Measurements from ENCODE around the gene TAGLN2. TPM values are rescaled to one million over a fixed set of nuclear protein-coding genes. Genes with fewer than 3 reads are reported as not detected.

Gene TAGLN2
- total RNA-seq, 1 donor from 2014 or later, result 558 TPM

DNA sequence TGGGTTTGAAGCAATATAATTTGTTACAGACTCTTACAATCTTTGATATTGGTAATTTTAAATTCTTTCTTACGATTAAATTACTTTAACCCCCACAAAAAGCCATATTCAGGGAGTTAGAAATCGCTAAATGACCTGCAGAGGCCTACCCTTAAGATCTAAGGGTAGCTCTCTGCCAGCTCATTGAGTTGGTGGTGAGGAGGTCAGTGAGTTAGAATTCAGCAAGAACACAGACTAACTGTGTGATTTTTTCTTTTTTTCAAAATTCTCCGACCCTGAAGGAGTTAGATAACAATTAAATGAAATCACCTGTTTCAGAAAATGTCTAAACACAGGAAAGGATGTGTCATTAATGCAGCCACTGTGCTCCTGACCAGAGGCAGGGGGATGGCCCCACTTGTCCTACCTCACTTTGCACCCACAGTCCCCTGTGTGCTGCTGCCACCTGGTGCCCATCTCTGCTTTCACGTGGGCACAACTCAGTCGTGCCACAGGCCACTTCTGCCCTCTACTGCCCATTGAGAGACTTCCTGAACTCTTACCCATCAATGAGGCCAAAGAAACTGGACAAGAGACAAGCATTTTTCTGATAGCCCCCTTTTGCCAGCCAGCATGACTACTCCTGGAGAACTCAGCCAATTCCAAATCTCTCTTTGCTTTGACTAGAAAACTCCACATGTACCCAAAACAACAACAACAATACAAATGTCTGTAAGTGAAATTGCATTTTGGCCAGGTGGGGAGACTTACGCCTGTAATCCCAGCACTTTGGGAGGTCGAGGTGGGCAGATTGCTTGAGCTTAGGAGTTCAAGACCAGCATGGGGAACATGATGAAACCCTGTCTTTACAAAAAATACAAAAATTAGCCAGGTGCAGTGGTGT, 33.8 kb downstream of the TAGLN2 start:
- H3K27me3 Mint-ChIP-seq (ENCODE audit: low read depth), result peaks cover 15% of the 10 kb centered on the region
- no peak overlapping the region for H3K27ac Mint-ChIP-seq
- no peaks in the 10 kb centered on the region for H3K36me3 Mint-ChIP-seq (ENCODE audit: low read depth)
- H3K4me3 Mint-ChIP-seq (ENCODE audit: low read depth), result no peak overlapping the region
- peak; percentile 47 for DNase-seq (ENCODE audit: low spot score)
- intact Hi-C loops (cut with micrococcal nuclease), result loop anchor here (1.0 to 5.0 kb wide), 4 partner anchors 39 to 111 kb away; partner anchors contain the start of gene DUSP23
- no peaks in the 10 kb centered on the region for H3K9me3 Mint-ChIP-seq
- H3K4me1 Mint-ChIP-seq (ENCODE audit: low read depth), result peaks cover 11% of the 10 kb centered on the region

DNA sequence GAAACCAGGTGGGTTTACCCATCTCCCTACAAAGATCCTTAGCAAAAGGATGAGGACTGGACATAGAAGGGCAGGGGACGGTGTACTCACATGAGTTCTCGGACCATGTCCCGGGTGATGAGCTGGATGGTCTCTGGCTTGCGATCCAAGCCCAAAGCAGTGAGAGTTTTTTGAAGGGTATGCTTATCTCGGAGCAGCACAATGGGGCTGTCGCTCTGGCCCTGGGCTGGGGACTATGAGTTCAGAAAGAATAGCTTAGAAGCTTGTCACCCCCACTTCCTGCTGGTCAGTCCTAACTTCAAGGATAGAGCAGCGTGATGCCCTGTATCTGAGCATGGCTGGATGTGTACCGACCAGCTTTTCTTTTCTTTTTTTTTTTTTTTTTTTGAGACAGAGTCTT, 34.9 kb downstream of the TAGLN2 start:
- Mint-ChIP-seq H3K4me3 (ENCODE audit: low read depth) (no peak overlapping the region), H3K36me3 (ENCODE audit: low read depth) (no peaks in the 10 kb centered on the region), H3K9me3 (no peaks in the 10 kb centered on the region), H3K4me1 (ENCODE audit: low read depth) (peaks cover 11% of the 10 kb centered on the region), H3K27ac (no peak overlapping the region), H3K27me3 (ENCODE audit: low read depth) (peaks cover 9% of the 10 kb centered on the region)
- DNase-seq (ENCODE audit: low spot score), result no peak
- intact Hi-C loops (cut with micrococcal nuclease), result loop anchor here (2.0 to 5.0 kb wide), 2 partner anchors 38 to 62 kb away; no protein-coding TSS in a partner anchor

DNA sequence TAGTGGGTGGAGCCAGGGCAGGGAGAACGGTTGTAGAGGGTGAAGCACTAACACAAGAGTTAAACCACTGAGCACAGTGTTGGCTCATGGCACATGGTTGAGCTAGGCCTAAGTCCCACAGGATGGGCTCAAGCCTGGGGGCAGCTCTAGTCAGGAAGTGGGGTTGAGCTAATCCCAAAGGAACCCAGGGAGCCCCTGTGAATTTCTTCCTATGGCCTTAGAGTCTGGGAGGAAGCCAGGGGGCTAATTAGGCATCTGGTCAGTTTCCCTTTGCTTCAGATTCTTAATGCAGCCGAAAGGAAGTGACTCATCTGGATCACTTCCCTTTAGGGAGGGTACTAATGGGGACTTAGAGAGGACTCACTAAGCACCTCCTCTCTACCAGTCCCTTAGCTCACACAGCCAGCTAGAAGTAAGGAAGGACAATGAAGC, 35.5 kb downstream of the TAGLN2 start:
- Mint-ChIP-seq H3K27ac (no peak overlapping the region), H3K9me3 (no peaks in the 10 kb centered on the region), H3K27me3 (ENCODE audit: low read depth) (peaks cover 6% of the 10 kb centered on the region), H3K36me3 (ENCODE audit: low read depth) (no peaks in the 10 kb centered on the region), H3K4me3 (ENCODE audit: low read depth) (no peak overlapping the region), H3K4me1 (ENCODE audit: low read depth) (peaks cover 11% of the 10 kb centered on the region)
- no peak for DNase-seq (ENCODE audit: low spot score)
- intact Hi-C loops (cut with micrococcal nuclease), result loop anchor here (2.0 to 5.0 kb wide), 2 partner anchors 38 to 61 kb away; no protein-coding TSS in a partner anchor

DNA sequence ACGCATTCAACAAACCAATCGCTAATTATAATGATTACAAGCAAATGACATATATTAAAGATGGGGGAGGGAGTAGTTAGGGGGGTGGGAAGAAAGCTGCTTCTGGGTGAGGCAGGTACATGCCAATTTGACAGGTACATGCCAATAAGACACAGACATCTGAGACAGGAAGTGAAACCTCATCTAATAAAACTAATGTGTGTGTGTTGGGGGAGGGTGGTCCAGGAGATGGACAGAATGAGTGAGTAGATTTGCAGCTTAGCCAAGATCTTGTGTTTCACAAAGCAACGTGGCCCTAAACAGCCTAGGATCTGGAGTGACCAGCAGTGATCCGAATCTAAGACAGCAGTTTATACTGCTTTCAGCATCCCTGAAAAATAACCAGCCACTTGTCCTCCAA, 36.1 kb downstream of the TAGLN2 start:
- no peak for DNase-seq (ENCODE audit: low spot score)
- H3K9me3 Mint-ChIP-seq, result no peaks in the 10 kb centered on the region
- H3K4me1 Mint-ChIP-seq (ENCODE audit: low read depth), result peaks cover 11% of the 10 kb centered on the region
- H3K27me3 Mint-ChIP-seq (ENCODE audit: low read depth), result peaks cover 4% of the 10 kb centered on the region
- H3K36me3 Mint-ChIP-seq (ENCODE audit: low read depth), result no peaks in the 10 kb centered on the region
- intact Hi-C loops (cut with micrococcal nuclease), result no loop called here
- no peak overlapping the region for H3K27ac Mint-ChIP-seq
- H3K4me3 Mint-ChIP-seq (ENCODE audit: low read depth), result no peak overlapping the region

DNA sequence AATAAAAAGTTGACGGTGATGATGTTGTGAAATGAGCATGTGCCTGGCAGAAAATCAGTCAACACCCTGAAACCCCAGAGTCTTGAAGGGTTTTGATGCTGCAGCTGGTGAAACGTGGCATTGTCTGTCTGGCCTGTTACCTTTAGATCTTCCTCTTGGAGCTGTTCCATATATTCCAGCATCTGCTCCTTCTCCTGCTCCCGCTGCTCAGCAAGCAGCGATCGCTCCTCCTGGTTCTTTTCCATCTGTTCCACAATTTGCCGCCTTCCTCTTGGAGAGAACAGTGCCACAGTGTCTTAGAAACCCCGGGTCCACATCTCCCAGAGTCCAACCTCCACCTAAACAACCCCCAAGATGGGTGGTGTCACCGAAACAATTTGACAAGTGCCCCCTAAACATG, 41.0 kb downstream of the TAGLN2 start:
- H3K9me3 Mint-ChIP-seq, result no peaks in the 10 kb centered on the region
- no peak overlapping the region for H3K27ac Mint-ChIP-seq
- intact Hi-C loops (cut with micrococcal nuclease), result no loop called here
- H3K4me3 Mint-ChIP-seq (ENCODE audit: low read depth), result no peak overlapping the region
- DNase-seq (ENCODE audit: low spot score), result no peak
- H3K4me1 Mint-ChIP-seq (ENCODE audit: low read depth), result no peaks in the 10 kb centered on the region
- H3K36me3 Mint-ChIP-seq (ENCODE audit: low read depth), result no peaks in the 10 kb centered on the region
- H3K27me3 Mint-ChIP-seq (ENCODE audit: low read depth), result no peaks in the 10 kb centered on the region

DNA sequence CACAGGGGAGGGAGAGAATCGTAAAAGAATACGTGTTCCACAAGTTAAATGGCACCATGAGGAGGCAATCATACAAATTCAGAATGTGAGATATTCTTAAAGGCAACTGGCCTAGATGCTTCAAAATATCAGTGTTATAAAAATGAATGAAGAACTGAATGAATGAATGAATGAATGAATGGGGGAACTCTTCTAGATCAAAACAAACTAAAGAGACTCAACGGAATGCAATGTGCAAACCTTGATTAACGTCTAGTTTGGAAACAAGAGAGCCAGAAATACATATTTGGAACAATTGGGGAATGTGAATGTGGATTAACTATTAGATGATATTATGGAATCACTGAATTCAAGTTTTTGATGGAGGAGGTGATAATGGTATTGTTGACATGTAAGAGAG, 42.2 kb downstream of the TAGLN2 start:
- no peaks in the 10 kb centered on the region for H3K9me3 Mint-ChIP-seq
- H3K4me1 Mint-ChIP-seq (ENCODE audit: low read depth), result no peaks in the 10 kb centered on the region
- no peak overlapping the region for H3K27ac Mint-ChIP-seq
- no peak overlapping the region for H3K4me3 Mint-ChIP-seq (ENCODE audit: low read depth)
- no peaks in the 10 kb centered on the region for H3K36me3 Mint-ChIP-seq (ENCODE audit: low read depth)
- intact Hi-C loops (cut with micrococcal nuclease), result no loop called here
- DNase-seq (ENCODE audit: low spot score), result no peak
- no peaks in the 10 kb centered on the region for H3K27me3 Mint-ChIP-seq (ENCODE audit: low read depth)

DNA sequence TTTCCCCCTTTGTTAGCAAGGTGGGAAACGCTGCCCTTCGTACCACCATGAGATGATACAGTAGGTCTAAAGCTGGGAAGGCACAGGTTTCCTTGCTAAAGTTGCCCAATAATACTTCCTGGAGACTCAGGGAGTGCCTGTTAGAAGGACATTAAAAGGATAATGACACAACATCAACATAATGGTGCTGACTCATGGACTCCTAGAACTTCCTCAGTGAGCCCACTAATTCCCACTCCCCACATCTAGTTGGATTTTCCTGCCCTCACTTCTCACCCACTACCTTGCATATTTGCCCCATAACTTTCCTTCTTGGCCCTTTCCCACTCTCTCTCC, 42.8 kb downstream of the TAGLN2 start:
- Mint-ChIP-seq H3K27me3 (ENCODE audit: low read depth) (no peaks in the 10 kb centered on the region), H3K4me1 (ENCODE audit: low read depth) (no peaks in the 10 kb centered on the region), H3K27ac (no peak overlapping the region), H3K4me3 (ENCODE audit: low read depth) (no peak overlapping the region), H3K9me3 (no peaks in the 10 kb centered on the region), H3K36me3 (ENCODE audit: low read depth) (no peaks in the 10 kb centered on the region)
- intact Hi-C loops (cut with micrococcal nuclease), result no loop called here
- DNase-seq (ENCODE audit: low spot score), result no peak

DNA sequence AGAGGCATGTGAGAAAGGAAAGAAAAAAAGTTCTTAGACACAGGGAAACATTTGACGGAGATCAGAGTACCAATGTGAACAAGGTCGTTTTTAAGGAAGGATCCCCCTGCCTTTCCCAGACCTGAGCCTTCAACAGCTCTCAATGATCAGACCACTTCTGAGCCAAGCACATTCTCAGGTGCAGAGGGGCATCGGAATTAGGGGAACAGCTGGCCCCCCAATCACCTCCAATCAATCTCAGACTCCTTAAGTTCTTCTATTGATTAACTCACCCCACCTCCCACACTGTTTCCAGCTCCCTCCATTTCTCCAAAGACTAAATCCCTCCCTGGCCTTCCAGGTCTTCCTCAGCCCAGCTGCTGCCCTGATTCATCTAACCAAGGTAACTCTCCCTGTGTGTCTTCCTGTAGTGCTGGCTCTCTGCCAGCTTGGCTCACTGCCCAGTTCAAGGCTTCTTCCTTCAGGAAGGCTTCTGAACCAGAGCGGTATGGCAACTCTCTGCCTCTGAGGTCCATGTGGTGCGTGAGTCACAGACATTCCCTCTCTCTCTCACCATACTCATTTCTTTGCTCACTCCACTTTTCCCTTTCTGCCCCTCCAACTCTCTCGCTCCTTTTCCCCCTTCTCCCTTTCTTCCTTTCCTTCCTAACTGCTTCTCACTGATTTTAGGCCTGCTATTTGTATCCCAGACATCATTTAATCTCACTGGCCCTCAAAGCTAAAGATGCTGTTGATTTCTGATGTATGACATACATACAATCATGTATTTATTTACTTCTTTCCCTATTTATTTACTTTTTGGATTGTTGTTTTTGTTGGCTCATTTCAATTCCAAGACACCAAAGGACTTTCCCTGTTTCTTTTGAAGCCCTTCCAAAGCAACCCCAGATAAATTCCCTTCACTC, 43.4 kb downstream of the TAGLN2 start:
- no peak overlapping the region for H3K27ac Mint-ChIP-seq
- H3K4me3 Mint-ChIP-seq (ENCODE audit: low read depth), result no peak overlapping the region
- no peaks in the 10 kb centered on the region for H3K27me3 Mint-ChIP-seq (ENCODE audit: low read depth)
- no peaks in the 10 kb centered on the region for H3K4me1 Mint-ChIP-seq (ENCODE audit: low read depth)
- H3K9me3 Mint-ChIP-seq, result no peaks in the 10 kb centered on the region
- DNase-seq (ENCODE audit: low spot score), result no peak
- intact Hi-C loops (cut with micrococcal nuclease), result no loop called here
- no peaks in the 10 kb centered on the region for H3K36me3 Mint-ChIP-seq (ENCODE audit: low read depth)

DNA sequence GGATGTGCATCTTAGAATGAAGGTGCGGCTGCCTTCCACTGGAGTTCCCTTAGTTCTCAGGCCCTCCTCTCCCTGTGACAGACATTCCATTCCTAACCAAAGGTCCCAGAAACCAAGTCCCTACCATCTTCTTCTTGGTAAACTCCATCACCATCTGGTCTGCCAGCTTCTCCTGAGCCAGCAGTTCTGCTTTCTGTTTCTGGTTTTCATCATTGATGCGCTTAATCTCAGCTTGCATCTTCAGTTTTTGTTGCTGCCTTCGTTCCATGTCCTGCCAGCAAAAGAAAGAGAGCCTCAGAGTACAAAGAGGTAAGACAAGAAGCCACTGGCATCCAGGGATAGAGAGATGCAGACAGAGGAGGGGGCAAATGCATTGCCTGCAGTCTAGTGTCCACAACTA, 44.9 kb downstream of the TAGLN2 start:
- H3K4me3 Mint-ChIP-seq (ENCODE audit: low read depth), result no peak overlapping the region

DNA sequence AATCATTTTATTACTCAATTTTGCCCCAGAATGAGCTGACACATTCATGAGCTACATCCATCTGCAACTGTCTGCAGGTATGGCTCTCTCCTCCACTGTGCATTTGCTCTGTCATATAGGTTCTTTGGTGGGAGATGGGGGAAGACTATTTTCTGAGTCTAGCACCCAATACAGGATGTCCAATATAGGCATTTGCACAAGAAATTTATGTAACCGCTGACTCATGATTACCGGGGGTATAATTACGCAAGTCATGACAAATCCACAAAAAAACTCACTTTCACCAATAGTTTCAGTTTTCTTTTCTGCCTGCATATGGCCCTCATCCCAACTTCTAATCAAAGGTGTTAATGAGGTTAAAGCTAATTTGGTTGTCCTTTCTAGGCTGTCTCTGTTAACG, 45.3 kb downstream of the TAGLN2 start:
- no peak for DNase-seq (ENCODE audit: low spot score)
- H3K27me3 Mint-ChIP-seq (ENCODE audit: low read depth), result peaks cover 1% of the 10 kb centered on the region
- H3K27ac Mint-ChIP-seq, result no peak overlapping the region
- no peaks in the 10 kb centered on the region for H3K9me3 Mint-ChIP-seq
- intact Hi-C loops (cut with micrococcal nuclease), result no loop called here
- H3K4me1 Mint-ChIP-seq (ENCODE audit: low read depth), result no peaks in the 10 kb centered on the region
- H3K36me3 Mint-ChIP-seq (ENCODE audit: low read depth), result no peaks in the 10 kb centered on the region
- H3K4me3 Mint-ChIP-seq (ENCODE audit: low read depth), result no peak overlapping the region

More for the DNA sequence above, 44.9 kb downstream of the TAGLN2 start:
- intact Hi-C loops (cut with micrococcal nuclease), result no loop called here
- Mint-ChIP-seq H3K27me3 (ENCODE audit: low read depth) (peaks cover 1% of the 10 kb centered on the region), H3K27ac (no peak overlapping the region), H3K4me1 (ENCODE audit: low read depth) (no peaks in the 10 kb centered on the region), H3K36me3 (ENCODE audit: low read depth) (no peaks in the 10 kb centered on the region), H3K9me3 (no peaks in the 10 kb centered on the region)
- no peak for DNase-seq (ENCODE audit: low spot score)

DNA sequence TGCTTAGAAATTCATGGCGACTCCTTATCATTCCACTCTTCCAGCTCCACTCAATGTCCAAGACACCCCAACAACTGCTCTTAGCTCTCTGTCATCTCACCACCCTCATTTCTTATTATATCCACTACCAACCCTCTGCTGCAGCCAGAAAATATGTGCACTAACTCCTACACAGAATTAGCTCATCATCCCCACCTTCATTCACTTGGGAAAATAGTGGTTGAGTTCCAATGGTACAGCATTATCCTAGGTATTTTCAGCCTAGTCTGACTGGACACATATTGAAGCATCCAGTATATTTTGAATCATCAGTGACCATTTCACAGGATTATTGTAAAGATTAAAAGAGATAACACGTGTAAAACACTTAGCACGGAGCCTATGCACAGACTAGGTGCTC, 46.2 kb downstream of the TAGLN2 start:
- no peak overlapping the region for H3K27ac Mint-ChIP-seq
- no peaks in the 10 kb centered on the region for H3K36me3 Mint-ChIP-seq (ENCODE audit: low read depth)
- no peaks in the 10 kb centered on the region for H3K9me3 Mint-ChIP-seq
- no peaks in the 10 kb centered on the region for H3K4me1 Mint-ChIP-seq (ENCODE audit: low read depth)
- no peak overlapping the region for H3K4me3 Mint-ChIP-seq (ENCODE audit: low read depth)
- peaks cover 1% of the 10 kb centered on the region for H3K27me3 Mint-ChIP-seq (ENCODE audit: low read depth)
- intact Hi-C loops (cut with micrococcal nuclease), result no loop called here
- DNase-seq (ENCODE audit: low spot score), result no peak

DNA sequence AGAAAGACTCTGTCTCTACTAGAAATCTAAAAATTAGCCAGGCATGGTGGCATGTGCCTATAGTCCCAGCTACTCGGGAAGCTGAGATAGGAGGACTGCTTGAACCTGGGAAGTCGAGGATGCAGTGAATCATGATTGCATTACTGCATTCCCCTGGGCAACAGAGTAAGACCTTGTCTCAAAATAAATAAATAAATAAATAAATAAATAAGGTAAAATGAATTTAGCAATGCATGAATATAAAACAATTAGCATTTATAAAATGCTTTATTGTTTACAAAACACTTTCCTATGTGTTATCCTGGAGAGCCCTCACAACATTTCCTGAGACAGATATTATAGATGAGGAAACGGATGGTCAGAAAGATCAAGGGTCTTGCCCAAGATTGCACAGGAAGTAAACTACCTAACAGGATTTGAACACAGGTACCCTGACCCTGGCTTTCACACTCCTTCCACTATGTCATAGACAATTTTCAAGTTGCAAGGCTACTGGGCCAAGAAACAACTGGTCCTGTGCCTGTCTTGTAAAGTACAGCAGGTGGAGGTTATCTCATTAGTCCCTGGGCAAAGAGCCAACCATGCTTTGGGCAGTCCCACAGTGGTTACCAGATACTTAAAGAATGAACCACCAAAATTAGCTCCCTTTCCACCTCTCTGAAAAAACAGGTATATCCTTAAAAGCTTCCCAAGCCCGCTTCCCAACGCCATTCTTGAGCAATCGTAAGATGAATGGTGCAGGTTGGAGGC, 47.4 kb downstream of the TAGLN2 start:
- H3K27ac Mint-ChIP-seq, result no peak overlapping the region
- no peak overlapping the region for H3K4me3 Mint-ChIP-seq (ENCODE audit: low read depth)
- DNase-seq (ENCODE audit: low spot score), result no peak
- H3K9me3 Mint-ChIP-seq, result no peaks in the 10 kb centered on the region
- peaks cover 1% of the 10 kb centered on the region for H3K27me3 Mint-ChIP-seq (ENCODE audit: low read depth)
- no peaks in the 10 kb centered on the region for H3K4me1 Mint-ChIP-seq (ENCODE audit: low read depth)
- H3K36me3 Mint-ChIP-seq (ENCODE audit: low read depth), result no peaks in the 10 kb centered on the region
- intact Hi-C loops (cut with micrococcal nuclease), result no loop called here

Measured in activated T-helper 2 cell treated with anti-CD3 and anti-CD28 coated beads, Interferon-gamma antibody, Interleukin-2, Interleukin-4, amounts not matched to agents 10 μg/mL and 5 μg/mL and 100 μg/mL, durations not matched to agents 14 hours and 24 hours and 36 hours (primary cell).